CD14-positive monocyte (primary cell): ENCODE measurements around the gene CCDC97. TPM values are rescaled to one million over a fixed set of nuclear protein-coding genes. Genes with fewer than 3 reads are reported as not detected.

Source experiments
- DNase-seq, 3 donors: peaks; one replicate each; pipeline ENCODE4 v3.0.0-alpha.2; 2011 to 2022
- H2AFZ ChIP-seq: 2 replicates; pipeline ENCODE4 v1.6.0; 2012; ENCODE audit warnings: mild to moderate bottlenecking, low read depth, low read length, inconsistent platforms; ENCODE audit not compliant: insufficient read depth, poor library complexity, severe bottlenecking
- H3K27ac ChIP-seq, 2 donors: 1 replicate in 1 of 2; 2 replicates in 1 of 2; pipeline ENCODE4 v1.5.1; 2012 to 2013; ENCODE audit warnings: low read length in 2 of 2, control low read depth in 1 of 2, inconsistent platforms in 1 of 2, low read depth in 1 of 2, mild to moderate bottlenecking in 1 of 2
- H3K27me3 ChIP-seq, 2 donors: one replicate each; pipeline versions ENCODE4 v1.6.0 to v1.6.1; 2011 to 2013; ENCODE audit warnings: low read length in 2 of 2; ENCODE audit not compliant: control insufficient read depth in 2 of 2, insufficient read depth in 2 of 2
- H3K36me3 ChIP-seq, 2 donors: replicated peaks in 1 of 2; 1 replicate in 1 of 2; 2 replicates in 1 of 2; pipeline versions ENCODE4 v1.5.1 to v1.6.1; 2012 to 2013; ENCODE audit warnings: low read length in 2 of 2, control low read depth in 1 of 2, inconsistent platforms in 1 of 2, mild to moderate bottlenecking in 1 of 2; ENCODE audit not compliant: insufficient read depth in 2 of 2, control insufficient read depth in 1 of 2
- H3K4me1 ChIP-seq, 2 donors: 1 replicate in 1 of 2; 2 replicates in 1 of 2; pipeline versions ENCODE4 v1.5.1 to v1.6.1; 2012 to 2013; ENCODE audit warnings: low read length in 2 of 2, control low read depth in 1 of 2, inconsistent platforms in 1 of 2, mild to moderate bottlenecking in 1 of 2, moderate library complexity in 1 of 2; ENCODE audit not compliant: insufficient read depth in 2 of 2, control insufficient read depth in 1 of 2
- H3K4me2 ChIP-seq: replicated peaks from 2 replicates; pipeline ENCODE3; 2012; ENCODE audit warnings: low read length, moderate library complexity, mild to moderate bottlenecking; ENCODE audit not compliant: poor library complexity, severe bottlenecking; ENCODE audit errors: extremely low read depth
- H3K4me3 ChIP-seq, 3 experiments: fragments of 200-600 bp in 1 of 3; sonication (generic) in 1 of 3; replicated peaks in 1 of 3; 1 replicate in 2 of 3; 2 replicates in 1 of 3; pipeline ENCODE4 v1.5.1; 2011 to 2013; ENCODE audit warnings: low read length in 3 of 3, mild to moderate bottlenecking in 3 of 3, control low read depth in 2 of 3, low read depth in 2 of 3, inconsistent platforms in 1 of 3, moderate library complexity in 1 of 3
- H3K79me2 ChIP-seq: 2 replicates; pipeline ENCODE4 v1.6.0; 2012; ENCODE audit warnings: mild to moderate bottlenecking, control low read depth, inconsistent platforms, low read length, moderate library complexity; ENCODE audit not compliant: insufficient read depth
- H3K9ac ChIP-seq: 2 replicates; pipeline ENCODE4 v1.6.0; 2017; ENCODE audit warnings: low read length, mild to moderate bottlenecking; ENCODE audit not compliant: insufficient read depth, poor library complexity, severe bottlenecking
- H3K9me3 ChIP-seq, 2 donors: replicated peaks in 1 of 2; 1 replicate in 1 of 2; 2 replicates in 1 of 2; pipeline versions ENCODE4 v1.5.1 to v1.6.1; 2012 to 2013; ENCODE audit warnings: low read length in 2 of 2, control low read depth in 1 of 2; ENCODE audit not compliant: control insufficient read depth in 1 of 2, insufficient read depth in 1 of 2
- H4K20me1 ChIP-seq: 2 replicates; pipeline ENCODE4 v1.6.0; 2012; ENCODE audit warnings: mild to moderate bottlenecking, low read length, control low read depth, moderate library complexity; ENCODE audit not compliant: insufficient read depth
- H3K27ac Mint-ChIP-seq, 7 donors: one replicate each; pipeline ENCODE4 v1.8.0; 2020; ENCODE audit warnings: mild to moderate bottlenecking in 7 of 7, mixed read lengths in 7 of 7, moderate library complexity in 6 of 7, inconsistent platforms in 2 of 7
- H3K27me3 Mint-ChIP-seq, 3 donors: one replicate each; pipeline ENCODE4 v1.8.0; 2021 to 2022; ENCODE audit warnings: low read depth in 3 of 3, mild to moderate bottlenecking in 3 of 3, mixed read lengths in 3 of 3, moderate library complexity in 3 of 3, inconsistent platforms in 1 of 3
- H3K36me3 Mint-ChIP-seq, 2 donors: one replicate each; pipeline ENCODE4 v1.8.0; 2020; ENCODE audit warnings: mixed read lengths in 2 of 2, inconsistent platforms in 1 of 2, mild to moderate bottlenecking in 1 of 2
- H3K4me1 Mint-ChIP-seq: one replicate; pipeline ENCODE4 v1.8.0; 2020; ENCODE audit warnings: mild to moderate bottlenecking, mixed read lengths
- H3K4me3 Mint-ChIP-seq, 2 donors: one replicate each; pipeline ENCODE4 v1.8.0; 2020; ENCODE audit warnings: mild to moderate bottlenecking in 2 of 2, mixed read lengths in 2 of 2, moderate library complexity in 1 of 2
- H3K9me3 Mint-ChIP-seq, 7 donors: one replicate each; pipeline ENCODE4 v1.8.0; 2020 to 2022; ENCODE audit warnings: mixed read lengths in 7 of 7, mild to moderate bottlenecking in 6 of 7, moderate library complexity in 6 of 7, inconsistent platforms in 2 of 7
- WGBS: methylation state at CpG from one replicate; pipeline ENCODE4 v1.1.5; 2013; ENCODE audit warnings: missing lambda C conversion rate; ENCODE audit not compliant: insufficient coverage; 5-methylcytosine and 5-hydroxymethylcytosine counted together
- intact Hi-C, 2 donors: fragments of 100-400 bp; cut with micrococcal nuclease; formaldehyde crosslinking; loops; one replicate each; pipeline versions ENCODE4 v1.15.0 to v1.15.1; 2023
- polyA plus RNA-seq, 3 donors: library from polyadenylated mRNA; depleted of rRNA in 1 of 3; unstranded in 2 of 3; stranded (reverse) in 1 of 3; fragments of 300-500 nt in 2 of 3; fragments of >200 nt in 1 of 3; fragmentation: Illumina TruSeq in 2 of 3; gene quantifications; 1 replicate in 2 of 3; 2 replicates in 1 of 3; pipeline ENCODE4 v1.2.3, GENCODE V29; 2012 to 2021
- TF ChIP-seq, protein P1 (sequence below): fragments of 200-600 bp; IDR thresholded peaks from one replicate; pipeline ENCODE4 v1.8.0; 2022; ENCODE audit warnings: antibody characterized with exemption, mild to moderate bottlenecking

Gene CCDC97
- polyA plus RNA-seq, 3 donors = 6.1 to 13.0 (median 8.8) TPM

GRCh38 chr19:41339936-41340335 is 30.0 kb downstream of the CCDC97 start:
- H3K9me3 ChIP-seq = no peaks in the 10 kb centered on the region
- H3K27me3 ChIP-seq = no peaks in the 10 kb centered on the region
- Mint-ChIP-seq H3K36me3 (peaks cover 59 to 95% of the 10 kb centered on the region in 2 donors), H3K27ac (peak overlapping the region in 5 of 7 donors; percentile 12 to 82 (median 47)), H3K27me3 (no peaks in the 10 kb centered on the region), H3K4me1 (peaks cover 73% of the 10 kb centered on the region), H3K4me3 (no peak overlapping the region), H3K9me3 (no peaks in the 10 kb centered on the region)
- H3K79me2 ChIP-seq = peaks cover 96% of the 10 kb centered on the region
- H3K36me3 ChIP-seq = peaks cover 65 to 91% of the 10 kb centered on the region in 2 donors
- no peak overlapping the region for H3K4me2 ChIP-seq
- H4K20me1 ChIP-seq = peaks cover 89% of the 10 kb centered on the region
- H3K4me3 ChIP-seq = no peak overlapping the region
- TF ChIP-seq, protein P1, sequence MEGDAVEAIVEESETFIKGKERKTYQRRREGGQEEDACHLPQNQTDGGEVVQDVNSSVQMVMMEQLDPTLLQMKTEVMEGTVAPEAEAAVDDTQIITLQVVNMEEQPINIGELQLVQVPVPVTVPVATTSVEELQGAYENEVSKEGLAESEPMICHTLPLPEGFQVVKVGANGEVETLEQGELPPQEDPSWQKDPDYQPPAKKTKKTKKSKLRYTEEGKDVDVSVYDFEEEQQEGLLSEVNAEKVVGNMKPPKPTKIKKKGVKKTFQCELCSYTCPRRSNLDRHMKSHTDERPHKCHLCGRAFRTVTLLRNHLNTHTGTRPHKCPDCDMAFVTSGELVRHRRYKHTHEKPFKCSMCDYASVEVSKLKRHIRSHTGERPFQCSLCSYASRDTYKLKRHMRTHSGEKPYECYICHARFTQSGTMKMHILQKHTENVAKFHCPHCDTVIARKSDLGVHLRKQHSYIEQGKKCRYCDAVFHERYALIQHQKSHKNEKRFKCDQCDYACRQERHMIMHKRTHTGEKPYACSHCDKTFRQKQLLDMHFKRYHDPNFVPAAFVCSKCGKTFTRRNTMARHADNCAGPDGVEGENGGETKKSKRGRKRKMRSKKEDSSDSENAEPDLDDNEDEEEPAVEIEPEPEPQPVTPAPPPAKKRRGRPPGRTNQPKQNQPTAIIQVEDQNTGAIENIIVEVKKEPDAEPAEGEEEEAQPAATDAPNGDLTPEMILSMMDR = no peak
- H2AFZ ChIP-seq = no peak overlapping the region
- no peak overlapping the region for H3K27ac ChIP-seq
- H3K4me1 ChIP-seq = peaks cover 49 to 66% of the 10 kb centered on the region in 2 donors
- 94% methylated on average over 5 of the region's 5 CpGs for WGBS
- no peak overlapping the region for H3K9ac ChIP-seq
- intact Hi-C loops = no loop called here
- DNase-seq = no peak

DNA sequence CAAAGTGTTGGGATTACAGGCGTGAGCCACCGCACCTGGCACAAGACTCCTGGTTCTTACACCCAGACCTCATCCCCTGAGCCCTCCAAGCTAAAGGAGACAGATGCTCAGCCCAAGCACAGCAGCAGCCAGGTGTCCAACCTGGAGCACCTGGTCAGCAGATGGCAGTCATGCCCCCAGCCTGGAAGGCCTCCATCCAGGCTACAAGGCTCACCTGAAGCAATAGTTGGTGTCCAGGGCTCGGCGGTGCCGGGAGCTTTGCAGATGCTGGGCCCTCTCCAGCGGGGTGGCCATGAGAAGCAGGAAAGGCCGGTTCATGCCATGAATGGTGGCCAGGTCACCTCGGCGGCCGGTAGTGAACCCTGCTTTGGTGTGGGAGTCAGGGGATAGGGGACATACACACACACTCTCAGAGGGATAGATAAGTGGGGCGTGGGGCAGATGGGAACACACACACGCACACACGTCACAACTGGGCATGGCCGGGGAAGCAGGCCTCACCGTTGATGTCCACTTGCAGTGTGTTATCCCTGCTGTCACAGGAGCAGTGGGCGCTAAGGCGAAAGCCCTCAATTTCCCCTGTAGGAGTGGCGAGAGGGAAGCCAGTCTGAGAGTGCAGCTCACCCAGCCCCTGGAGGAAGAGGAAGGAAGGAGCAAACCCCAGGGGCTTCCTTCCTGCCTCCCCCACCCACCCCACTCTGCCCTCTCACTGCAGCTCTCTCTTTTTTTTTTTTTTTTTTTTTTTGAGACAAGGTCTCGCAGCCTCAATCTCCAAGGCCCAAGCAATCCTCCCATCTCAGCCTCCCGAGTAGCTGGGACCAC is 31.9 kb downstream of the CCDC97 start:
- peaks cover 60% of the 10 kb centered on the region for H3K4me1 Mint-ChIP-seq
- peak overlapping the region; percentile 60 for H3K4me2 ChIP-seq
- H2AFZ ChIP-seq = no peak overlapping the region
- H4K20me1 ChIP-seq = peaks cover 98% of the 10 kb centered on the region
- no peaks in the 10 kb centered on the region for H3K9me3 Mint-ChIP-seq
- H3K4me3 ChIP-seq = peak overlapping the region in 1 of 3 experiments; percentile 58
- H3K36me3 ChIP-seq = peaks cover 71 to 93% of the 10 kb centered on the region in 2 donors
- peaks cover 97% of the 10 kb centered on the region for H3K79me2 ChIP-seq
- intact Hi-C loops = no loop called here
- DNase-seq = peak in 2 of 3 donors; percentile 45 to 55
- H3K27me3 ChIP-seq = no peaks in the 10 kb centered on the region
- no peaks in the 10 kb centered on the region for H3K27me3 Mint-ChIP-seq
- H3K27ac ChIP-seq = peak overlapping the region; percentile 27 to 68
- TF ChIP-seq, protein P1 = peak; percentile 14
- peak overlapping the region; percentile 48 to 63 for H3K4me3 Mint-ChIP-seq
- peak overlapping the region; percentile 15 for H3K9ac ChIP-seq
- 51% methylated on average over 9 of the region's 20 CpGs for whole genome bisulfite sequencing
- H3K4me1 ChIP-seq = peaks cover 33 to 49% of the 10 kb centered on the region in 2 donors
- peak overlapping the region; percentile 4 to 84 (median 70) for H3K27ac Mint-ChIP-seq
- H3K9me3 ChIP-seq = no peaks in the 10 kb centered on the region
- H3K36me3 Mint-ChIP-seq = peaks cover 68 to 97% of the 10 kb centered on the region in 2 donors
